Sigmoid colon (tissue), 7 donors: Measurements from ENCODE around the gene DNAH14. TPM values are rescaled to one million over a fixed set of nuclear protein-coding genes. Genes with fewer than 3 reads are reported as not detected.

Experiments
- DNase-seq: peaks from one replicate; pipeline ENCODE4 v3.0.0-alpha.2; 2019
- H3K27ac ChIP-seq, 4 donors: fragments of 200-600 bp; sonication (generic); one replicate each; pipeline ENCODE4 v1.5.1; 2016 to 2019; ENCODE audit warnings: mild to moderate bottlenecking in 1 of 4
- H3K27me3 ChIP-seq, 3 donors: fragments of 200-600 bp; sonication (generic); one replicate each; pipeline ENCODE4 v1.5.1; 2019; ENCODE audit warnings: mild to moderate bottlenecking in 1 of 3
- H3K36me3 ChIP-seq, 4 donors: fragments of 200-600 bp; sonication (generic); one replicate each; pipeline ENCODE4 v1.5.1; 2016 to 2019
- H3K4me1 ChIP-seq, 4 donors: fragments of 200-600 bp; sonication (generic); one replicate each; pipeline ENCODE4 v1.5.1; 2017 to 2019
- H3K4me3 ChIP-seq, 4 donors: fragments of 200-600 bp; sonication (generic); one replicate each; pipeline ENCODE4 v1.5.1; 2017 to 2019; ENCODE audit warnings: mild to moderate bottlenecking in 2 of 4, moderate library complexity in 1 of 4
- H3K9me3 ChIP-seq, 4 donors: fragments of 200-600 bp in 3 of 4; sonication (generic) in 3 of 4; one replicate each; pipeline versions ENCODE4 v1.5.1 to v1.6.1; 2013 to 2019
- EP300 ChIP-seq, 4 donors: sonication (generic); formaldehyde crosslinking; IDR thresholded peaks; one replicate each; pipeline ENCODE4 v1.6.1; 2017; ENCODE audit warnings: antibody characterized with exemption in 4 of 4
- POLR2A ChIP-seq, 2 donors: fragments of 450-650 bp; IDR thresholded peaks; one replicate each; pipeline ENCODE4 v1.6.1; 2016; ENCODE audit warnings: antibody characterized with exemption in 2 of 2, mild to moderate bottlenecking in 2 of 2, moderate library complexity in 2 of 2
- POLR2AphosphoS5 ChIP-seq, 4 donors: sonication (generic); formaldehyde crosslinking; IDR thresholded peaks; one replicate each; pipeline ENCODE4 v1.6.1; 2017; ENCODE audit warnings: antibody characterized with exemption in 4 of 4
- WGBS, 2 donors: extraction: QIAGEN DNeasy Blood & Tissue Kit; methylation state at CpG; one replicate each; pipeline ENCODE4 v1.1.7; 2013; 5-methylcytosine and 5-hydroxymethylcytosine counted together
- intact Hi-C: fragments of 100-400 bp; cut with DNase I; formaldehyde crosslinking; loops from one replicate; pipeline ENCODE4 v1.15.1; 2023
- polyA plus RNA-seq, 3 donors: library from polyadenylated mRNA; stranded (reverse); fragments of 200-250 nt; gene quantifications; one replicate each; pipeline ENCODE4 v1.2.3, GENCODE V29; 2013
- total RNA-seq, 4 donors: library from RNA; depleted of rRNA; stranded (reverse); fragments of >200 nt; gene quantifications; one replicate each; pipeline ENCODE4 v1.1.0, GENCODE V29; 2016
- TF ChIP-seq, protein P1 (sequence below), 4 experiments: fragments of 450-650 bp in 3 of 4; fragments of 200-600 bp in 1 of 4; IDR thresholded peaks; one replicate each; pipeline ENCODE4 v1.5.1; 2016 to 2019; ENCODE audit warnings: antibody characterized with exemption in 4 of 4, mild to moderate bottlenecking in 3 of 4, moderate library complexity in 2 of 4
- donor health status: healthy with polysubstance abuse.
- donor health status: Bipolar disorder and iron deficiency.
- donor health status: healthy.

DNAH14 gene
- total and polyA plus RNA-seq, 7 donors = 2.4 to 9.7 (median 3.3) TPM

DNA sequence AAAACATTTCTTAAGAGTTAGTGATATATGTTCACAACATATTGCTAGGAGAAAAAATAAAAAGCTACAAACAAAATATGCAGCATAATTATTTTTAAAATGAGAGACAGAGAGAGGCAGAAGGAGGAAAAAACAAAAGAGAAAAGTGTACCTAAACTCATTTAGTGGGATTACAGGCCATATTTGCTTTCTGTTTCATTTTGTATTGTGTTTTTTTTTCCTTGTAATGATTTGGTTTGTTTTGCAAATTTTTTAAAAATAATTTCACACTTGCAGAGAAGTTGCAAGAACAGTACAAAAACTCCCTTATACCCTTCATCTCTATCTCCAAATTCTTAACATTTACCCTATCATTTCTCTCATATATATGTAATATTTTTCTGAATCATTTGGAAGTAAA lies 433.3 kb downstream of the DNAH14 start:
- intact Hi-C loops = no loop called here
- H3K27me3 ChIP-seq = no peaks in the 10 kb centered on the region
- no peaks in the 10 kb centered on the region for H3K36me3 ChIP-seq
- TF ChIP-seq, protein P1, sequence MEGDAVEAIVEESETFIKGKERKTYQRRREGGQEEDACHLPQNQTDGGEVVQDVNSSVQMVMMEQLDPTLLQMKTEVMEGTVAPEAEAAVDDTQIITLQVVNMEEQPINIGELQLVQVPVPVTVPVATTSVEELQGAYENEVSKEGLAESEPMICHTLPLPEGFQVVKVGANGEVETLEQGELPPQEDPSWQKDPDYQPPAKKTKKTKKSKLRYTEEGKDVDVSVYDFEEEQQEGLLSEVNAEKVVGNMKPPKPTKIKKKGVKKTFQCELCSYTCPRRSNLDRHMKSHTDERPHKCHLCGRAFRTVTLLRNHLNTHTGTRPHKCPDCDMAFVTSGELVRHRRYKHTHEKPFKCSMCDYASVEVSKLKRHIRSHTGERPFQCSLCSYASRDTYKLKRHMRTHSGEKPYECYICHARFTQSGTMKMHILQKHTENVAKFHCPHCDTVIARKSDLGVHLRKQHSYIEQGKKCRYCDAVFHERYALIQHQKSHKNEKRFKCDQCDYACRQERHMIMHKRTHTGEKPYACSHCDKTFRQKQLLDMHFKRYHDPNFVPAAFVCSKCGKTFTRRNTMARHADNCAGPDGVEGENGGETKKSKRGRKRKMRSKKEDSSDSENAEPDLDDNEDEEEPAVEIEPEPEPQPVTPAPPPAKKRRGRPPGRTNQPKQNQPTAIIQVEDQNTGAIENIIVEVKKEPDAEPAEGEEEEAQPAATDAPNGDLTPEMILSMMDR (IDR thresholded peaks at IDR 0.05) = no peak
- TF ChIP-seq POLR2AphosphoS5 (IDR thresholded peaks at IDR 0.05) = no peak
- no peak for TF ChIP-seq POLR2A (IDR thresholded peaks at IDR 0.05)
- TF ChIP-seq EP300 (IDR thresholded peaks at IDR 0.05) = no peak
- no peaks in the 10 kb centered on the region for H3K9me3 ChIP-seq
- H3K4me3 ChIP-seq = no peak overlapping the region
- no peak for DNase-seq
- no peak overlapping the region for H3K27ac ChIP-seq
- H3K4me1 ChIP-seq = peaks cover 0 to 16% (median 5%) of the 10 kb centered on the region in 4 donors

- Histone ChIP-seq H3K4me3 (no peak overlapping the region), H3K4me1 (peaks cover 0 to 16% (median 5%) of the 10 kb centered on the region in 4 donors), H3K27me3 (no peaks in the 10 kb centered on the region), H3K9me3 (no peaks in the 10 kb centered on the region), H3K27ac (no peak overlapping the region), H3K36me3 (no peaks in the 10 kb centered on the region)
- TF ChIP-seq EP300 (IDR thresholded peaks at IDR 0.05) (no peak), POLR2A (IDR thresholded peaks at IDR 0.05) (no peak), POLR2AphosphoS5 (IDR thresholded peaks at IDR 0.05) (no peak)
- TF ChIP-seq, protein P1 (IDR thresholded peaks at IDR 0.05) = no peak
- intact Hi-C loops = no loop called here
- no peak for DNase-seq
- 94 to 95% methylated on average over 6 of the region's 6 CpGs for WGBS, 2 donors
Observed at GRCh38 chr1:225364439-225364838, 435.0 kb downstream of the DNAH14 start.

DNA sequence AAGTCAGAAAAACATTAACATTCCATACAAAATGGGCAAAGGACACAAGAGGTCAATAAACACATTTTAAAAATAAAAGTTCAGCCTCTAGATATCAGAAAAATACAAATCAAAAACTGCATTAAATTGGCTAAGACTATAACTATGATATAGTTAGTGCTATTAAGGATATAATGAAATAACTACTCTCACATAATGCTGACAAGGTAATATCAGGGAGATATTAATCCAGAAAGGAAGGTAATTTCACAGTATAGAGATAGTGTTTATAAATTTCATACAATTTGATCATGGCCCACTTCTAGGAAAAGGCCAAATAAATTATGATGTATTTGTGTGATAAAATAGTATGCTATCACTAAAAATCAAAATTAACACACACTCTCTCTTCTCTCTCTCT lies 436.5 kb downstream of the DNAH14 start:
- intact Hi-C loops = no loop called here
- H3K4me1 ChIP-seq = peaks cover 0 to 16% (median 5%) of the 10 kb centered on the region in 4 donors
- H3K27me3 ChIP-seq = no peaks in the 10 kb centered on the region
- no peaks in the 10 kb centered on the region for H3K9me3 ChIP-seq
- DNase-seq = no peak
- H3K4me3 ChIP-seq = no peak overlapping the region
- H3K27ac ChIP-seq = no peak overlapping the region
- TF ChIP-seq POLR2A (IDR thresholded peaks at IDR 0.05) = no peak
- TF ChIP-seq, protein P1 (IDR thresholded peaks at IDR 0.05) = no peak
- no peak for TF ChIP-seq POLR2AphosphoS5 (IDR thresholded peaks at IDR 0.05)
- no peak for TF ChIP-seq EP300 (IDR thresholded peaks at IDR 0.05)
- H3K36me3 ChIP-seq = no peaks in the 10 kb centered on the region

DNA sequence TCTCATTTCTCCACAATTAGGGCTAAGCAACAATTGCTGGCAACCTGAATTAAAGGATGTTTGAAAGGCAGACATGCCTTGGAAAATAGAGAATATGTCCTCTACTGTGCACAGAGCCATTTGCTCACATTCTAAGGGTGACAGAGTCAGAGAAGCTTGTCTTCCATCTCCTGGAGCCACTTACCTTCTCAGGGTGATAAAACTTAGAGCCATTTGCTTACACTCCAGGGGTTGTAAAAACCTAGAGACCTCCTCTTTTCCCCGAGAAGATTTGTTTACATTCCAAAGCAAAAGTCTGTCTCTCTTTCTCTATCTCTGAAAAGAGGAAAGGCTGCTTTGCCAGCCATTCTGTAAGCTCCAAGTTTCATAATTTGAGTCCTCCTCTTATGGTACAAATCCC lies 437.1 kb downstream of the DNAH14 start:
- Histone ChIP-seq H3K27me3 (no peaks in the 10 kb centered on the region), H3K9me3 (no peaks in the 10 kb centered on the region), H3K4me3 (no peak overlapping the region), H3K36me3 (no peaks in the 10 kb centered on the region), H3K27ac (no peak overlapping the region), H3K4me1 (peaks cover 0 to 16% (median 5%) of the 10 kb centered on the region in 4 donors)
- TF ChIP-seq POLR2A (IDR thresholded peaks at IDR 0.05) (no peak), EP300 (IDR thresholded peaks at IDR 0.05) (no peak), POLR2AphosphoS5 (IDR thresholded peaks at IDR 0.05) (no peak)
- TF ChIP-seq, protein P1 (IDR thresholded peaks at IDR 0.05) = no peak
- WGBS, 2 donors = 12 to 61% methylated on average over 1 of the region's 1 CpG
- intact Hi-C loops = no loop called here
- DNase-seq = no peak

DNA sequence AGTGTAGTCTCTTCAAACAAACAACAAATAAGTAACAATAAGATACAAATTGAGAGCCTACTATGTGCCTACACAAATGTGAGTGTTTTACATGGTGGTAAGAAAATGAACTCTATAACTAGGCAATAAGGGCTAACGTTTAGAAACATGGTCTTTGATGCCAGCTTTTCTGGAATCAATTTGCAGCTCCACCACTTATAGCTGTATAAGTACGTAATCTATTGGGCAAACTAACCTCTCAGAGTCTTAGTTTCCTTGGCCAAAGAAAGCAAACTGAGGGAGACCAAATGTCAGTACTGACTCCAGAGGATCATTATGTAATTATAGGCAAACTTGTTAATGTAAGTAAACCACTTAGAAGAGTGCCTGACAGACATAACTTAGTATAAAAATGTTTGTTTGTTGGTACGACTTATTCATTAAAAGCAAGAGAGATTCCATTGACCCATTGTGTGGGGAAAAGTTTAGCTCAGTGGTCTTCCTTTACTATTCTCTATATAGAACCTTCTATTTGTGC lies 438.6 kb downstream of the DNAH14 start:
- Histone ChIP-seq H3K27ac (no peak overlapping the region), H3K4me3 (no peak overlapping the region), H3K9me3 (no peaks in the 10 kb centered on the region), H3K27me3 (no peaks in the 10 kb centered on the region), H3K36me3 (no peaks in the 10 kb centered on the region), H3K4me1 (peaks cover 0 to 16% (median 4%) of the 10 kb centered on the region in 4 donors)
- WGBS, 2 donors = 79 to 83% methylated on average over 3 of the region's 3 CpGs
- TF ChIP-seq POLR2AphosphoS5 (IDR thresholded peaks at IDR 0.05) = no peak
- TF ChIP-seq, protein P1 (IDR thresholded peaks at IDR 0.05) = no peak
- TF ChIP-seq EP300 (IDR thresholded peaks at IDR 0.05) = no peak
- no peak for TF ChIP-seq POLR2A (IDR thresholded peaks at IDR 0.05)
- no peak for DNase-seq
- intact Hi-C loops = no loop called here
